CD8-positive, alpha-beta memory T cell (primary cell): ENCODE results near the gene PKDCC. TPM values are rescaled to one million over a fixed set of nuclear protein-coding genes. Genes with fewer than 3 reads are reported as not detected.
A peak's percentile ranks its signal among the peaks of the same experiment; 100 is the strongest.

Source experiments
- CTCF ChIA-PET: fragments of 350-600 bp; sonication (Branson Sonifier 250); formaldehyde crosslinking; loops from one replicate; lab custom pipeline; 2021; ENCODE audit warnings: antibody characterized with exemption; lab: Charles Lee
- POLR2A ChIA-PET: fragments of 350-600 bp; sonication (Branson Sonifier 250); formaldehyde crosslinking; loops from one replicate; lab custom pipeline; 2021; ENCODE audit warnings: antibody characterized with exemption; lab: Charles Lee
- DNase-seq, 5 donors: peaks; one replicate each; pipeline versions ENCODE4 v3.0.0 to v3.0.0-alpha.2; 2020 to 2022; ENCODE audit warnings: mixed read lengths in 1 of 5
- H3K27ac ChIP-seq: one replicate; pipeline ENCODE4 v1.7.0; 2013; ENCODE audit warnings: low read depth, mild to moderate bottlenecking, low read length, moderate library complexity
- H3K27me3 ChIP-seq: 2 replicates; pipeline ENCODE4 v1.7.0; 2013; ENCODE audit warnings: low read length, mild to moderate bottlenecking; ENCODE audit not compliant: insufficient read depth, poor library complexity, severe bottlenecking
- H3K36me3 ChIP-seq: 2 replicates; pipeline ENCODE4 v1.7.0; 2013; ENCODE audit warnings: mild to moderate bottlenecking, low read length, moderate library complexity; ENCODE audit not compliant: insufficient read depth
- H3K4me1 ChIP-seq: 2 replicates; pipeline ENCODE4 v1.7.0; 2013; ENCODE audit warnings: mild to moderate bottlenecking, low read length, moderate library complexity; ENCODE audit not compliant: insufficient read depth
- H3K4me3 ChIP-seq: 2 replicates; pipeline ENCODE4 v1.7.0; 2013; ENCODE audit warnings: mild to moderate bottlenecking, low read length
- H3K9me3 ChIP-seq: 2 replicates; pipeline ENCODE4 v1.7.0; 2013; ENCODE audit warnings: mild to moderate bottlenecking, low read length
- H3K27ac Mint-ChIP-seq, 8 donors: one replicate each; pipeline ENCODE4 v1.8.0; 2020 to 2021; ENCODE audit warnings: mixed read lengths in 8 of 8, mild to moderate bottlenecking in 6 of 8, inconsistent platforms in 3 of 8, moderate library complexity in 3 of 8
- H3K27me3 Mint-ChIP-seq, 2 donors: one replicate each; pipeline ENCODE4 v1.8.0; 2020 to 2021; ENCODE audit warnings: mixed read lengths in 2 of 2, mild to moderate bottlenecking in 1 of 2, moderate library complexity in 1 of 2
- H3K36me3 Mint-ChIP-seq, 3 donors: one replicate each; pipeline ENCODE4 v1.8.0; 2020 to 2021; ENCODE audit warnings: mixed read lengths in 3 of 3, inconsistent platforms in 1 of 3, mild to moderate bottlenecking in 1 of 3
- H3K4me1 Mint-ChIP-seq, 3 donors: one replicate each; pipeline ENCODE4 v1.8.0; 2020 to 2021; ENCODE audit warnings: mixed read lengths in 3 of 3, inconsistent platforms in 1 of 3, mild to moderate bottlenecking in 1 of 3
- H3K4me3 Mint-ChIP-seq, 7 donors: one replicate each; pipeline ENCODE4 v1.8.0; 2020 to 2021; ENCODE audit warnings: mixed read lengths in 7 of 7, mild to moderate bottlenecking in 6 of 7, moderate library complexity in 4 of 7, inconsistent platforms in 2 of 7
- H3K9me3 Mint-ChIP-seq, 5 donors: one replicate each; pipeline ENCODE4 v1.8.0; 2020 to 2022; ENCODE audit warnings: mixed read lengths in 5 of 5, mild to moderate bottlenecking in 3 of 5, moderate library complexity in 2 of 5, inconsistent platforms in 1 of 5
- polyA plus RNA-seq: library from polyadenylated mRNA; unstranded; fragments of 300-500 nt; fragmentation: Illumina TruSeq; gene quantifications from one replicate; pipeline ENCODE4 v1.2.3, GENCODE V29; 2021
- total RNA-seq, 2 experiments: library from RNA; stranded (reverse); gene quantifications; one replicate each; pipeline ENCODE4 v1.2.3, GENCODE V29; 2021

Gene PKDCC
- total and polyA plus RNA-seq, 3 experiments from 2014 or later: 0.28 to 0.78 TPM; not detected in 1

GRCh38 chr2:42009657-42010580 lies 37.9 kb upstream of the PKDCC start:
- H3K36me3 Mint-ChIP-seq: peaks cover 0 to 3% (median 0%) of the 10 kb centered on the region in 3 donors
- peaks cover under 1 to 3% (median 2%) of the 10 kb centered on the region in 5 donors for H3K9me3 Mint-ChIP-seq
- peak overlapping the region; percentile 60 to 92 (median 83) for H3K4me3 Mint-ChIP-seq
- POLR2A ChIA-PET: no interaction called here
- peaks cover 25 to 36% (median 32%) of the 10 kb centered on the region in 3 donors for H3K4me1 Mint-ChIP-seq
- Histone ChIP-seq H3K4me3 (peak overlapping the region; percentile 29), H3K36me3 (no peaks in the 10 kb centered on the region), H3K27me3 (no peaks in the 10 kb centered on the region), H3K27ac (no peak overlapping the region), H3K4me1 (peaks cover 4% of the 10 kb centered on the region), H3K9me3 (no peaks in the 10 kb centered on the region)
- CTCF ChIA-PET: interaction anchor here (0.9 kb wide), 1 partner anchor 138 kb away, joined by 3 read pairs; no protein-coding TSS in a partner anchor
- no peak for DNase-seq
- H3K27ac Mint-ChIP-seq: peak overlapping the region in 6 of 8 donors; percentile 64 to 87 (median 72)
- H3K27me3 Mint-ChIP-seq: peaks cover 6 to 30% of the 10 kb centered on the region in 2 donors

DNA sequence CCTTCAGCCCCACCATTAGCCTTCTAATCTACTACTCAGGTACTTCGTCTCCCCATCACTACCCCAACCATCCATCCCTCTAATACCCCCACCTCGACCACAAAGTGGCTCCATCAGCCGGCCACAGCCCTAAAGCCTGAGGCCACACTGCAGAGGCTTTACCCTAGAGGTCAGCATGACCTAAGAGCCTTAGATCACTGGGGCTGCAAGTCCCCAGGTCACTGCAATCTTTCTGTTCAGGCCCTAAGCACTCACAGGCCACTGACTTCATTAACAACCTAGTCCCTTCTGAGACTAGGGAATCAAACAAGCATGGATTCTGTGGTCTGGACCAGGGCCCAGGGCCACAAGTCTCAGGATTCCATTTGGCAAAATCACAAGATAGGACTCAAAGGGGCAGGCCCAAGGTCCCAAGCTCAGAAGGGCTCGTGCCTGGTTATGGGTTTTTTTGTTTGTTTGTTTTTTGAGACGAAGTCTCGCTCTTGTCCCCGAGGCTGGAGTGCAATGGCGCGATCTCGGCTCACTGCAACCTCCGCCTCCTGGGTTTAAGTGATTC lies 37.0 kb upstream of the PKDCC start:
- Mint-ChIP-seq H3K4me3 (peak overlapping the region in 2 of 7 donors; percentile 63 to 92), H3K4me1 (peaks cover 25 to 36% (median 32%) of the 10 kb centered on the region in 3 donors), H3K27me3 (peaks cover 6 to 24% of the 10 kb centered on the region in 2 donors), H3K27ac (no peak overlapping the region), H3K36me3 (no peaks in the 10 kb centered on the region), H3K9me3 (no peaks in the 10 kb centered on the region)
- Histone ChIP-seq H3K4me3 (no peak overlapping the region), H3K27me3 (no peaks in the 10 kb centered on the region), H3K36me3 (no peaks in the 10 kb centered on the region), H3K9me3 (no peaks in the 10 kb centered on the region), H3K4me1 (peaks cover 4% of the 10 kb centered on the region), H3K27ac (no peak overlapping the region)
- DNase-seq: no peak
- ChIA-PET POLR2A (no interaction called here), CTCF (no interaction called here)

DNA sequence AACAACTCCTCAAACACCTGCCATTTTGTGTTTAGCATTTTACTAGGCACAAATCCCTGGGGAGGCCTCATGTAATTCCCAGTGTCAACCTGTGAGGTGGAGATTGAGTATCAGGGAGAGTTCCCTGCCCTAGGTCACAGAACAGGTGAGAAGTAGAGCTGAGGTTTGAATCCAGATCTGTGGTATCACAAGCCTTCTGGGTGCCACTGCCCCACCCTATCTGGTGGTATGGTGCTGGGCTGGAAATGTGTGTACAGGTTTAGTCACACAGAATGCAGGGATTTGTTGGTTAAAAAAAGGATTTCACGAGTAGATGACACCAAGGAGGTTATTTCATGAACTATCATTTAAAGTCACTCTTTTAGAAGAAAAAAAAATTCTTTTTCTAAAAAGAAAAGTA lies 35.7 kb upstream of the PKDCC start:
- Mint-ChIP-seq H3K27ac (no peak overlapping the region), H3K27me3 (peaks cover 4 to 11% of the 10 kb centered on the region in 2 donors), H3K4me3 (peak overlapping the region in 2 of 7 donors; percentile 13 to 42), H3K9me3 (peaks cover 0 to 2% (median 0%) of the 10 kb centered on the region in 5 donors), H3K36me3 (no peaks in the 10 kb centered on the region), H3K4me1 (peaks cover 25 to 36% (median 32%) of the 10 kb centered on the region in 3 donors)
- ChIA-PET POLR2A (no interaction called here), CTCF (no interaction called here)
- no peaks in the 10 kb centered on the region for H3K27me3 ChIP-seq
- H3K4me1 ChIP-seq: peaks cover 4% of the 10 kb centered on the region
- no peaks in the 10 kb centered on the region for H3K36me3 ChIP-seq
- no peak overlapping the region for H3K4me3 ChIP-seq
- no peak overlapping the region for H3K27ac ChIP-seq
- DNase-seq: no peak
- no peaks in the 10 kb centered on the region for H3K9me3 ChIP-seq

DNA sequence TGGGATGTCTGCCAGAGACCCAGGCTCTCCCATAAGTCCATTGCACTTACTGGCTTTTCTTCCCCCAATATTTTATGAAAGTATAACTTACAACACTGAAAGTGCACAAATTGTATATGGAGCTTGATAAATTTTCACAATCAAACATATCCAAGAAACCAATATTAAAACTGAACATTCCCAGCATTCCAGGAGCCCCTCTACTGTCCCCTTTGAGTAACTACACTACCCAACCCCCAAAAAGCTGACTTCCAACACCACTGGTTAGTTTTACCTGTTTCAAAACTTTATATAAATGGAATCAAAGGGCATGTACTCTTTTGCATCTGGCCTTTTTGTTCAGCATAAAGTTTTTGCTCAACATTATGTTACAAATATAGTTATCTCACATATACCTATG lies 35.2 kb upstream of the PKDCC start:
- Mint-ChIP-seq H3K27me3 (peaks cover 3 to 7% of the 10 kb centered on the region in 2 donors), H3K9me3 (peaks cover 0 to 2% (median 0%) of the 10 kb centered on the region in 5 donors), H3K4me3 (peak overlapping the region in 1 of 7 donors; percentile 42), H3K4me1 (peaks cover 25 to 36% (median 32%) of the 10 kb centered on the region in 3 donors), H3K36me3 (no peaks in the 10 kb centered on the region), H3K27ac (no peak overlapping the region)
- H3K9me3 ChIP-seq: no peaks in the 10 kb centered on the region
- H3K27me3 ChIP-seq: no peaks in the 10 kb centered on the region
- H3K27ac ChIP-seq: no peak overlapping the region
- peaks cover 4% of the 10 kb centered on the region for H3K4me1 ChIP-seq
- H3K36me3 ChIP-seq: no peaks in the 10 kb centered on the region
- no peak for DNase-seq
- CTCF ChIA-PET: no interaction called here
- POLR2A ChIA-PET: no interaction called here
- H3K4me3 ChIP-seq: no peak overlapping the region

GRCh38 chr2:42013409-42013808 lies 34.4 kb upstream of the PKDCC start:
- Histone ChIP-seq H3K4me3 (no peak overlapping the region), H3K9me3 (no peaks in the 10 kb centered on the region), H3K4me1 (peaks cover 4% of the 10 kb centered on the region), H3K27ac (no peak overlapping the region), H3K27me3 (no peaks in the 10 kb centered on the region), H3K36me3 (no peaks in the 10 kb centered on the region)
- Mint-ChIP-seq H3K27me3 (peaks cover 2 to 4% of the 10 kb centered on the region in 2 donors), H3K36me3 (no peaks in the 10 kb centered on the region), H3K4me1 (peaks cover 24 to 36% (median 32%) of the 10 kb centered on the region in 3 donors), H3K27ac (no peak overlapping the region), H3K4me3 (no peak overlapping the region), H3K9me3 (peaks cover 0 to 2% (median 0%) of the 10 kb centered on the region in 5 donors)
- no peak for DNase-seq
- ChIA-PET CTCF (no interaction called here), POLR2A (no interaction called here)

DNA sequence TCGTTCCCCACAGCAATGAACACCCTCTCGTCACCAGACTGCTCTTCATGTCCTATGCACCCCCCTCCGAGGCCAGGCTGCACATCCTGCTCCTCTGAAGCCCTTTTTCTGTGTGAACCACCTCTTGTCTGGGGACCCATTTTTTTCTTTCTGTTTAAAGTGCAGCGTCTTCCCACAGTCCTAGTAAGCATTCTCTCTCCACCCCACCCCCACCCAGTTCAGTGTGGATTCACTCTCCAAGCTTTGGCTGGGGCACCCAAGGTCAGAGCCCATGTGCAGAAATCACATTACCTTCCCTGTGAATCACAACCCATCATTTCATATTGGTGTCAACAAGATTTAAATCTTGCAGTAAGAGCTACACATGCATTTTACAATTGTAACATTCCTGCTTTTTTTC lies 26.4 kb upstream of the PKDCC start:
- Mint-ChIP-seq H3K27me3 (peaks cover 10 to 24% of the 10 kb centered on the region in 2 donors), H3K36me3 (no peaks in the 10 kb centered on the region), H3K4me3 (no peak overlapping the region), H3K9me3 (peaks cover 0 to 2% (median 2%) of the 10 kb centered on the region in 5 donors), H3K27ac (peak overlapping the region in 2 of 8 donors; percentile 1 to 45), H3K4me1 (no peaks in the 10 kb centered on the region)
- Histone ChIP-seq H3K27me3 (peaks cover 6% of the 10 kb centered on the region), H3K9me3 (no peaks in the 10 kb centered on the region), H3K36me3 (no peaks in the 10 kb centered on the region), H3K4me1 (no peaks in the 10 kb centered on the region), H3K27ac (no peak overlapping the region), H3K4me3 (no peak overlapping the region)
- ChIA-PET POLR2A (no interaction called here), CTCF (no interaction called here)
- no peak for DNase-seq

DNA sequence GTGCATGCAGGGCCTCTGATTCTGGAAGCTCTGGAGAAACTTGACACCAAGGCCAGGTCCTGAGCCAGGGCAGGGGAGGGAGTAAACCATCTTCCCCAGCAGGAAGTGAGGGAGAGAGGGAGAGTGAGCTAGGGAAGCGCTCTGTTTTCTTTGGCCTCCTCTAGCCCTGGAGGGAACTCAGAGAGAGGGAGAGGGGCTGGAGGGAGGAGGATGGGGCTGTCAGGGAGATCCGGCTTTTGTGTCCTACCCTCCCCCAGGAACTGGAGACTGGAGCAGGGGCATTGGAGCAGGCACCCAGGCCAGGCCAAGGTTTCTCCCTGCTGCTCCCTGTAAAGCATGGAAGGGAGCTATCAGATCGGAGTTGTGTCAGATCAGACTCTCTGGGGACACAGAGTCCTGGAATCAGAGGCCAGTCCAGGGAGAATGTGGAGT lies 22.7 kb upstream of the PKDCC start:
- no peak overlapping the region for H3K4me3 ChIP-seq
- H3K9me3 Mint-ChIP-seq: peaks cover 0 to 2% (median 0%) of the 10 kb centered on the region in 5 donors
- no peak for DNase-seq
- H3K4me3 Mint-ChIP-seq: no peak overlapping the region
- H3K9me3 ChIP-seq: no peaks in the 10 kb centered on the region
- peaks cover 6% of the 10 kb centered on the region for H3K27me3 ChIP-seq
- H3K4me1 ChIP-seq: no peaks in the 10 kb centered on the region
- no peak overlapping the region for H3K27ac Mint-ChIP-seq
- peaks cover 10 to 38% of the 10 kb centered on the region in 2 donors for H3K27me3 Mint-ChIP-seq
- ChIA-PET POLR2A (no interaction called here), CTCF (no interaction called here)
- no peaks in the 10 kb centered on the region for H3K36me3 ChIP-seq
- H3K36me3 Mint-ChIP-seq: no peaks in the 10 kb centered on the region
- H3K4me1 Mint-ChIP-seq: peaks cover 0 to 5% (median 0%) of the 10 kb centered on the region in 3 donors
- no peak overlapping the region for H3K27ac ChIP-seq

DNA sequence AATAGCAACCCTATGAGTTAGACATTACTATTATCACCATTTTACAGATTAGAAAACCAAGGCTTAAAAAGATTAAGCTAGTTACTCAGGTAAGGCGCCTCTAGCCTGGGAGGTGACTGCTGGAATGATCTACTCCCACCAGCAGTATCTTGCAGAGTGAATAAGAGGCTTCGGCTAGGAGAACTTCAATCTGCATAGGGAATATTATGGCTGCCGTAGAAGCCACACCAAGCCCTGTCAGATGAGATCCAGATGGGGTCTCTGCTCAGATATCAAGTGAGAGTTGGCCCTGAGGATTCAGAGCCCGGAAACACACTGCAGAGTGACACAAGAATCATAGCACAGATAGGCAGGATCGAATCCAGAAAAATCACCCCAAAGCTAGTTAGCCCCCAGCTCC lies 21.5 kb upstream of the PKDCC start:
- Mint-ChIP-seq H3K9me3 (peaks cover 0 to 2% (median 0%) of the 10 kb centered on the region in 5 donors), H3K4me1 (peaks cover 0 to 5% (median 0%) of the 10 kb centered on the region in 3 donors), H3K27ac (no peak overlapping the region), H3K4me3 (no peak overlapping the region), H3K27me3 (peaks cover 8 to 45% of the 10 kb centered on the region in 2 donors), H3K36me3 (no peaks in the 10 kb centered on the region)
- H3K9me3 ChIP-seq: no peaks in the 10 kb centered on the region
- H3K27ac ChIP-seq: no peak overlapping the region
- H3K4me1 ChIP-seq: no peaks in the 10 kb centered on the region
- H3K27me3 ChIP-seq: peaks cover 6% of the 10 kb centered on the region
- no peak for DNase-seq
- H3K4me3 ChIP-seq: no peak overlapping the region
- H3K36me3 ChIP-seq: no peaks in the 10 kb centered on the region
- POLR2A ChIA-PET: no interaction called here
- CTCF ChIA-PET: no interaction called here
